Neuronal stem cell (in vitro differentiated cells): ENCODE results near the gene CYGB.

Experiments
- DNase-seq: peaks from one replicate; pipeline ENCODE4 v3.0.0-alpha.2; 2013; ENCODE audit warnings: low spot score
- H2AFZ ChIP-seq: one replicate; pipeline ENCODE4 v1.6.1; 2013; ENCODE audit warnings: mild to moderate bottlenecking, low read length, inconsistent platforms
- H2AK5ac ChIP-seq: 2 replicates; pipeline ENCODE4 v1.6.1; 2013; ENCODE audit warnings: low read depth, mild to moderate bottlenecking, inconsistent platforms, low read length, moderate library complexity, mixed read lengths
- H2BK120ac ChIP-seq: 2 replicates; pipeline ENCODE4 v1.6.1; 2013; ENCODE audit warnings: low read depth, mild to moderate bottlenecking, inconsistent platforms, low read length, moderate library complexity, mixed read lengths
- H2BK12ac ChIP-seq: one replicate; pipeline ENCODE4 v1.6.1; 2013; ENCODE audit warnings: low read length, inconsistent platforms
- H2BK15ac ChIP-seq: 2 replicates; pipeline ENCODE4 v1.6.1; 2013; ENCODE audit warnings: mild to moderate bottlenecking, low read length, inconsistent platforms, mixed read lengths
- H2BK5ac ChIP-seq: one replicate; pipeline ENCODE4 v1.6.1; 2013; ENCODE audit warnings: inconsistent platforms, mild to moderate bottlenecking, low read length, moderate library complexity
- H3K14ac ChIP-seq: one replicate; pipeline ENCODE4 v1.6.1; 2013; ENCODE audit warnings: low read length, inconsistent platforms
- H3K18ac ChIP-seq: 2 replicates; pipeline ENCODE4 v1.6.1; 2013; ENCODE audit warnings: low read length, inconsistent platforms
- H3K23ac ChIP-seq: 2 replicates; pipeline ENCODE4 v1.6.1; 2013; ENCODE audit warnings: low read depth, mild to moderate bottlenecking, mixed read lengths, low read length, inconsistent platforms; ENCODE audit not compliant: poor library complexity
- H3K27ac ChIP-seq: replicated peaks from 3 replicates; pipeline ENCODE4 v1.5.1; 2013; ENCODE audit warnings: low read length, inconsistent platforms
- H3K27me3 ChIP-seq, 3 experiments: 2 replicates each; pipeline ENCODE4 v1.6.1; 2013; ENCODE audit warnings: low read length in 3 of 3, mild to moderate bottlenecking in 2 of 3, inconsistent platforms in 1 of 3, low read depth in 1 of 3, mixed read lengths in 1 of 3, moderate library complexity in 1 of 3; ENCODE audit not compliant: control insufficient read depth in 3 of 3, insufficient read depth in 3 of 3
- H3K36me3 ChIP-seq, 2 donors: replicated peaks in 1 of 2; 2 replicates each; pipeline ENCODE4 v1.6.1; 2013; ENCODE audit warnings: low read length in 2 of 2; ENCODE audit not compliant: control insufficient read depth in 2 of 2, insufficient read depth in 2 of 2
- H3K4ac ChIP-seq: 2 replicates; pipeline ENCODE4 v1.6.1; 2013; ENCODE audit warnings: inconsistent platforms, mild to moderate bottlenecking, low read length, moderate library complexity
- H3K4me1 ChIP-seq, 2 donors: 1 replicate in 1 of 2; 2 replicates in 1 of 2; pipeline ENCODE4 v1.6.1; 2013; ENCODE audit warnings: low read length in 2 of 2, low read depth in 1 of 2; ENCODE audit not compliant: control insufficient read depth in 2 of 2, insufficient read depth in 1 of 2
- H3K4me2 ChIP-seq: one replicate; pipeline ENCODE4 v1.6.1; 2013; ENCODE audit warnings: mild to moderate bottlenecking, low read length, inconsistent platforms; ENCODE audit not compliant: insufficient read depth, poor library complexity, severe bottlenecking
- H3K4me3 ChIP-seq, 2 donors: 2 replicates each; pipeline ENCODE4 v1.5.1; 2013; ENCODE audit warnings: low read length in 2 of 2, mild to moderate bottlenecking in 2 of 2, inconsistent platforms in 1 of 2, moderate library complexity in 1 of 2
- H3K79me1 ChIP-seq: one replicate; pipeline ENCODE4 v1.6.1; 2013; ENCODE audit warnings: low read depth, mild to moderate bottlenecking, inconsistent platforms, low read length, moderate library complexity
- H3K9ac ChIP-seq: one replicate; pipeline ENCODE4 v1.6.1; 2013; ENCODE audit warnings: mild to moderate bottlenecking, low read depth, low read length, inconsistent platforms; ENCODE audit not compliant: poor library complexity
- H3K9me3 ChIP-seq, 2 donors: replicated peaks in 1 of 2; 2 replicates each; pipeline versions ENCODE3 to v1.6.1; 2013; ENCODE audit warnings: low read length in 2 of 2, mild to moderate bottlenecking in 2 of 2, inconsistent platforms in 1 of 2, low read depth in 1 of 2, mixed read lengths in 1 of 2, moderate library complexity in 1 of 2; ENCODE audit not compliant: control insufficient read depth in 2 of 2, insufficient read depth in 1 of 2
- H4K8ac ChIP-seq: one replicate; pipeline ENCODE4 v1.6.1; 2013; ENCODE audit warnings: low read depth, mild to moderate bottlenecking, inconsistent platforms, low read length, moderate library complexity
- H4K91ac ChIP-seq: one replicate; pipeline ENCODE4 v1.6.1; 2013; ENCODE audit warnings: low read length, low read depth, mild to moderate bottlenecking, inconsistent platforms; ENCODE audit not compliant: poor library complexity
- WGBS, 2 donors: extraction: QIAGEN DNeasy Blood & Tissue Kit; methylation state at CpG; one replicate each; pipeline ENCODE4 v1.1.7; 2013; ENCODE audit warnings: missing lambda C conversion rate in 2 of 2, mixed read lengths in 1 of 2; ENCODE audit not compliant: insufficient read length in 2 of 2, insufficient replicate concordance in 1 of 2; ENCODE audit errors: extremely low coverage in 2 of 2; 5-methylcytosine and 5-hydroxymethylcytosine counted together

The CYGB gene

GRCh38 chr17:76536511-76537287 lies 810 bp downstream of the CYGB start:
- no peak overlapping the region for H2BK120ac ChIP-seq
- H3K27ac ChIP-seq = no peak overlapping the region
- no peak overlapping the region for H2BK12ac ChIP-seq
- no CpG with 5 or more reads among the region's 25 CpGs for WGBS, 2 donors
- no peak overlapping the region for H3K23ac ChIP-seq
- H3K14ac ChIP-seq = peak overlapping the region; percentile 57
- no peak overlapping the region for H4K8ac ChIP-seq
- peak overlapping the region; percentile 91 for H3K18ac ChIP-seq
- H3K4ac ChIP-seq = no peak overlapping the region
- H3K9me3 ChIP-seq = no peaks in the 10 kb centered on the region
- H3K4me2 ChIP-seq = peak overlapping the region; percentile 95
- DNase-seq = no peak
- H3K4me1 ChIP-seq = peaks cover 11 to 17% of the 10 kb centered on the region in 2 donors
- H2BK5ac ChIP-seq = no peak overlapping the region
- H3K4me3 ChIP-seq = no peak overlapping the region
- peak overlapping the region; percentile 69 for H2AK5ac ChIP-seq
- no peak overlapping the region for H3K9ac ChIP-seq
- H3K36me3 ChIP-seq = no peaks in the 10 kb centered on the region
- peak overlapping the region; percentile 44 for H2BK15ac ChIP-seq
- H2AFZ ChIP-seq = no peak overlapping the region
- no peaks in the 10 kb centered on the region for H3K79me1 ChIP-seq
- no peak overlapping the region for H4K91ac ChIP-seq
- H3K27me3 ChIP-seq = peaks cover 9 to 54% (median 40%) of the 10 kb centered on the region in 3 experiments

- Histone ChIP-seq H3K79me1 (no peaks in the 10 kb centered on the region), H4K91ac (no peak overlapping the region), H2AFZ (no peak overlapping the region), H4K8ac (no peak overlapping the region), H3K27me3 (peaks cover 9 to 54% (median 40%) of the 10 kb centered on the region in 3 experiments), H3K4me3 (no peak overlapping the region), H3K23ac (no peak overlapping the region), H2BK15ac (no peak overlapping the region), H3K9ac (no peak overlapping the region), H3K9me3 (no peaks in the 10 kb centered on the region), H3K4me1 (peaks cover 11 to 15% of the 10 kb centered on the region in 2 donors), H2BK5ac (no peak overlapping the region), H2BK12ac (no peak overlapping the region), H3K14ac (no peak overlapping the region), H2AK5ac (no peak overlapping the region), H3K4me2 (no peak overlapping the region), H3K36me3 (no peaks in the 10 kb centered on the region), H2BK120ac (no peak overlapping the region), H3K27ac (no peak overlapping the region), H3K18ac (no peak overlapping the region), H3K4ac (no peak overlapping the region)
- no peak for DNase-seq
- no CpG with 5 or more reads among the region's 19 CpGs for WGBS, 2 donors
Observed at GRCh38 chr17:76535788-76536510, 1.6 kb downstream of the CYGB start.

- Histone ChIP-seq H2BK5ac (no peak overlapping the region), H3K23ac (peak overlapping the region; percentile 51), H4K8ac (no peak overlapping the region), H3K18ac (peak overlapping the region; percentile 53), H3K27me3 (peaks cover 9 to 54% (median 38%) of the 10 kb centered on the region in 3 experiments), H3K4ac (no peak overlapping the region), H2BK12ac (no peak overlapping the region), H3K27ac (no peak overlapping the region), H3K4me3 (no peak overlapping the region), H2BK15ac (peak overlapping the region; percentile 38), H3K14ac (no peak overlapping the region), H2BK120ac (no peak overlapping the region), H4K91ac (peak overlapping the region; percentile 6), H3K79me1 (no peaks in the 10 kb centered on the region), H2AFZ (no peak overlapping the region), H3K4me2 (no peak overlapping the region), H3K9me3 (no peaks in the 10 kb centered on the region), H3K36me3 (no peaks in the 10 kb centered on the region), H2AK5ac (peak overlapping the region; percentile 20), H3K4me1 (peaks cover 10 to 16% of the 10 kb centered on the region in 2 donors), H3K9ac (no peak overlapping the region)
- DNase-seq = no peak
- WGBS, 2 donors = no CpG with 5 or more reads among the region's 7 CpGs
Observed at GRCh38 chr17:76534831-76535732, 2.4 kb downstream of the CYGB start.
